Pulmonary artery endothelial cell (primary cell): ENCODE data around the gene DALRD3. TPM values are rescaled to one million over a fixed set of nuclear protein-coding genes. Genes with fewer than 3 reads are reported as not detected.

Experiments
- DNase-seq: peaks from one replicate; pipeline ENCODE4 v3.0.0-alpha.2; 2011; ENCODE audit warnings: low read depth, low spot score
- total RNA-seq: library from RNA; depleted of rRNA; stranded (reverse); fragments of >200 nt; gene quantifications from 2 replicates; pipeline ENCODE4 v1.2.3, GENCODE V29; 2014

Gene DALRD3
- total RNA-seq, 1 donor from 2014 or later = 48.5 TPM

DNA sequence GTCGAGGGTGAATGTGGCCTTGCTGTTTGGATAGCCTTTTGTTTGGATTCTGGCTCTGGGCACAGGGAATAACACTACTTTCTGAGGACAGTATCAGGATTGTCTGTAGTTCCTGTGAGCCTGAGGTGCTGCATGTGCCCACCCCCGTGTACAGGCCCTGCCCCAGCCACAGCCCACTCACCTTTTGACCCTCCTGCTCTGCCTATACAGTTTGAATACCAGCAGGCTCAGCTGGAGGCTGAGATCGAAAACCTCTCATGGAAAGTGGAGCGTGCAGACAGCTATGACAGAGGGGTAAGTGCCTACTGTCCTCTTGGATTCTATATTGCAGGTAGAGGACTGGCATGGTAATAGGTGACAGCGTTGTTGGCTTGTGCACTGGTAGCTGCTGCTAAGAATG, 35.7 kb downstream of the DALRD3 start:
- no peak for DNase-seq

DNA sequence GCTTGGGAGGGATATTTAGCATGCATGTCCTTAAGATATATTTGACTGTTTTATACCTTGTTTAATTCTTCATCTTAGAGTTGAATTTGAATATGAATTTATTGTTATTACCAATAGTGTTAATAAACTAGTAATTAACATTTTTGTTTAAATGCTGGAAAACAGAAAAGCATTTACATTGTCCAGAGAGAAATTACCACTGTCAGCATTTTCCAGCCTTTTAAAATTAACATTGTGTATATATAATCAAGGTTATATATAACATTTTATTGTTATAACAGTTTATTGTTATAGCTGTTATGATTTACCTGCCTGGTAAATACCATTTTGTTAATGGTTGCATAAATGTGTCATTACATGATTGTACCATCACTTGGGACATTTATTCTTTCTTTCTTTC, 36.4 kb downstream of the DALRD3 start:
- DNase-seq = no peak

DNA sequence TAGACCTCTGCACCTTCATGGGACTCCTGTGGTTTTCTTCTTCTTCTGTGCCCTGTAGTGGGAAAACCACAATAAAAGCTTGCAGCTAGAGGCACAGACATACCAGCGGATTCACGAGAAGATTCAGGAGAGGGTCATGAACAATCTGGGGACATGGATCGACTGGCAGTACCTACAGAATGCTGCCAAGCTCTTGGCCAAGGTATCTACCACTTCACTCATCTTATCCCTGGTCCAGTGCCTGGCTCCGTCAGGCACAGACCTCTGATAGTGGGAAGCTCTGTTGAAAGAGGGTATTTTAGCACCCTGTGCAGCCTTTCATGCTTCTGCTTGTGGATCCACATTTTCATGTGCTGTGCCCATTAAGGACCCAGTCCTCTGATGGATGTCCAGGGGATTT, 38.1 kb downstream of the DALRD3 start:
- DNase-seq = no peak

DNA sequence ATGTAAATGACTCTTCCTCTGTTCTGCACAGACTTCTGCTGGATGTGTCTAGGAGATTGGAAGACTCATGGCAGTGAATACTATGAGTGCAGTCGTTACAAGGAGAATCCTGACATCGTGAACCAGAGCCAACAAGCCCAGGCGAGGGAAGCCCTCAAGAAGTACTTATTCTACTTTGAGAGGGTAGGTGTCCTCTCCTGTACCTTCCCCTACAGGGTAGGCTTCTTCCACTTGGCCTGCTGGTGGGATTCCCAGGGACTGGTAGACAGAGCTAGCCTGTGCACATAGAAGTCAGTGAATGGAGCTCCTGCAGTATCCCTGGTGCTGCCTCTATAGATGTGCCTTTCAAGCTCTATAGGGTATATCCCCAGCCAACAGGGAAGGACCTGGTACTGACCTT, 38.9 kb downstream of the DALRD3 start:
- no peak for DNase-seq

DNA sequence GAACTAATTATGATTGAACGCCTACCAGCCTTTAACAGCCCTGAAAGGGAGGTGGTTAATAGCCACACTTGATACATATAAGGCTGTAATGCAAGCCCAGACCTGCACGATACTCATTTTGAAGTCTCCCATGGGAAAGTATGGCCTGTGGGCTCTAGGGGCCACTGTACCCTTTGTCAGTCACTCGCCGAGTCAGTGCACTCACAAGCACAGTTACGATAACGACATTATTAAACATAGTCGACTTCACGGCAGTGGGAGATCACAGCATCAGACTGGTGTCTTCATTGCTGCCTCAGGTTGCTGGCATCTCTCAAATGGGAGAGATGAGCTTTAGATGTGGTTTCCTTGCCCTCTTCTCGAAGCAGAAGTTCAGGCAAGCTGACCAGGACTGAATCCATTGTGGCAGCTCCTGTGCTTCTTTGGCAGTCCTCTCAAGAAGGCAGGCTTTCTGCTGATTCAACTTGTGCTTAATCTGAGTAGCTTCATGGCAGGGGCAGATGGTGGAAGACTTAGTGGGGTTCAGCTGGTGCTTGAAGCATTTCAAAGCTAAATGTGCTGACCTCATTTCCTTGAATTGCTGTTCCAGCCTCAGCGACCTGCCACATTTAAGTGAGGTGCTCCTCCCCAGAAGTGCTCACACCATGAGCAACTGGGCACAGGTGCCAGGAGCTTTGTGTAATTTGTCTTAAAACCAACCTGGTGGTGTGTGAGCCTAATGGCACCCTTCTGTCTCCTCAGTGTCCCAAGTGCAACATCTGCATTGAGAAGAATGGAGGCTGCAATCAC, 44.1 kb downstream of the DALRD3 start:
- DNase-seq = no peak

DNA sequence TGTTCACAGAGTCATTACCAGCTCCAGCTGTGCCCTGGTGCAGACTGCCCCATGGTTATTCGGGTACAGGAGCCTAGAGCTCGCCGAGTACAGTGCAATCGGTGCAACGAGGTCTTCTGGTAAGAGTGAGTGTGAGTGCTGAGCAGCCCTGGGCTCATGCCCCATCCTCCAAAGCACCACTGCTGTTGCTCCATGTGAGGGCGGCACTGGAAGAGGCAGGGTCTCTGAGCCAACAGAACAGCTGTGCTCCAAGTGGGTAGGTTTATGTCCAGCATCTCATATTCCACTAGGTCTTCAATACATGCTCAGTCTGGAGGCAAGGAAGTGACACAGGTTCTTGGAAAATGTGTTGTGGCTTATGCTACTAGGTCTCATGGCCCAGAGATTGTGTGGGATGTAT, 47.8 kb downstream of the DALRD3 start:
- no peak for DNase-seq

DNA sequence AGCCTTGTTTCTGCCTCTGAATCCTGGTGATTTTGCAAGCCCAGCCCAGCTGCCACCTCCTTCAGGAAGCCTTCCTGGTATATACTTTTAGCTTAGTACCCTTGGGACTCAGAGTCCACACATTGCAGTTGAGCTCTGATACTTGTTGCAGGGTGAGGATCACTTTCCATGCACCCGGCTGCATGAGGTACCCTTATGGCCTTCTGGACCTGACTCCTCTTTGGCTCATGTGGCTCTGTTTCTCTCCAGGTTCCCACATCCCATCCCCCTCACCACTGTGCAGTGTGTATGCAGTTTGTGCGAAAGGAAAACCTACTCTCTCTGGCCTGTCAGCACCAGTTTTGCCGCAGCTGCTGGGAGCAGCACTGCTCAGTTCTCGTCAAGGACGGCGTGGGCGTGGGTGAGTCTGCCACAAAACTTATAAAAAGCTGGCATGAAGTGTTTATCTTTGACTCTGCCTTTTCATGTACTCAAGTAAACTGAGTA, 51.5 kb downstream of the DALRD3 start:
- no peak for DNase-seq

DNA sequence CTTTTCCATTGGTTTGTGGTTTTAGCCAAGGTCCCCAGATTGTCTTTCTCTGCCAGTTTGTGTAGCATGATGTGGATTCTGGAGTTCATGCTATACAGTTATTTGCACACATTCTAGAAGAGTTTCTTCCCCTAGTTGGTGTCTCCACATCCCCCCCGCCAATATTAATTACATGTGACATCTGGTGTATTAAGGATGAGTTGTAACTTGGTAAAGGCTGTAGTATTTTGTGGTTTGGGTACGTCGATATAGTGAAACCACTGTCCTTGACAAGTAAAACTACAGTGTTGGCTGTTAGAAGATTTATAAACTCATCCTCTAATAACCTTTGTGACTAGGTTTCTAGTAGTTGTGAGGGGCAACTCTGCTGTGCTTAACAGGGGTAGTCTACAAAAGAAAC, 52.0 kb downstream of the DALRD3 start:
- no peak for DNase-seq

Other genes with a start within 250 kb of the DALRD3 start
- gene PRKAR2A, start 170.7 kb downstream of the DALRD3 start, total RNA-seq = 46.6 and 52.0 TPM in 2 replicates
- 25.4 and 26.6 TPM in 2 replicates for gene SLC25A20, start 119.7 kb downstream of the DALRD3 start, total RNA-seq
- gene ARIH2, start 99.7 kb downstream of the DALRD3 start, total RNA-seq = 61.3 and 85.8 TPM in 2 replicates
- gene P4HTM, start 28.3 kb downstream of the DALRD3 start, total RNA-seq = 25.5 and 31.1 TPM in 2 replicates
- 66.7 and 71.2 TPM in 2 replicates for gene WDR6, start 11.2 kb downstream of the DALRD3 start, total RNA-seq
- gene NDUFAF3, start 3.5 kb upstream of the DALRD3 start, total RNA-seq = 62.8 and 65.7 TPM in 2 replicates
- 352 and 465 TPM in 2 replicates for gene IMPDH2, start 10.8 kb upstream of the DALRD3 start, total RNA-seq
- 59.1 and 62.7 TPM in 2 replicates for gene QRICH1, start 75.5 kb upstream of the DALRD3 start, total RNA-seq
- gene QARS1, start 86.2 kb upstream of the DALRD3 start, total RNA-seq = 321 and 422 TPM in 2 replicates
- gene USP19, start 102.2 kb upstream of the DALRD3 start, total RNA-seq = 42.9 and 54.2 TPM in 2 replicates
- 470 and 504 TPM in 2 replicates for gene LAMB2, start 114.5 kb upstream of the DALRD3 start, total RNA-seq
- gene CCDC71, start 147.8 kb upstream of the DALRD3 start, total RNA-seq = 16.1 and 20.1 TPM in 2 replicates
- 41.0 and 41.2 TPM in 2 replicates for gene KLHDC8B, start 153.0 kb upstream of the DALRD3 start, total RNA-seq